Amygdala (tissue), 56 donors: ENCODE data around the gene DHX16.
"Not testable (repeated sequence)": the region's sequence is repeated elsewhere in the genome, so short reads cannot be mapped to it uniquely, and the experiment has no call there.

Experiments used
- DNase-seq, 56 donors: peaks; one replicate each; lab custom pipeline; 2025; lab: John Stamatoyannopoulos, UW

DHX16 gene

DNA sequence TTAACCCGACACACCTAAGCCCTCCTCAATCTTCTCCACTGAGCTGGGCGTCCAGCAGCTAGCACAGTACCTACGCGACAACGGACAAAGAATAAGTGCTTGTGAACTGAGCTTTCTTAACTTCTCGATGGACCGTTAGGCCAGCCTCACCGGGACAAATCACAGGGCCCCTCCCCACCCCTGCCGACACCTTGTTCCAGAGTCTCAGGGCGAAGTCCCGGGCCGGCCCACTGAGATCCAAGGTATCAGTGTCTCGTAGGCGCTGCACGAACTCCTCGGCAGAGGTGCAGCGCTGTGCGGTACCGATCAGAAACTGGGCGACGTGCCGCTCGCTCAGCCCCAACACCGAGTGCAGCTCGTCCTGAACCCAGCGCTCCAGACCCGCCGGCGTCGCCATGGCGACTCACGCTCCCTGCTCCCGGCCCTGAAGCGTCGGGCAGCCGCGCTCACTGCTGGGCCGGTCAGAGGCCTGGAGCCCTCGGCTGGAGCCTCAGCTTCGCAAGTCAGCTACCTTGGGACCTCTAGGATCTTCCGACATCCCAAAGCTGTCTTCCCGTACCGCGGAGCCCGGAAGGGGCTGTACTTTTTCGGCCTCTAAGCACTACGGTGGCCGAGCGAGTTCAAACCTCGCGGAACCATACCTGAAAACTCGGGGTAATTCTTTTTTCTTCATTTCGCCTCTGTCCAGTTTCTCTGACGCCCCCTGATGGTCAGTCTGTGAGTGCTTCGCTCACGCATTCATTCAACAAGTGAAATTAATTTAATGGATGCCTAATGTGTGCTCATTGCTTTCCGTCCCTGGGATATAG, at the start of gene DHX16:
Gene DHX16 (minus strand): TSS at position 562 of the 809 bp plus-strand sequence. CDS start 165 bp downstream, at position 397.
- peak in 55 of 56 donors; percentile 34 to 95 (median 79) for DNase-seq

DNA sequence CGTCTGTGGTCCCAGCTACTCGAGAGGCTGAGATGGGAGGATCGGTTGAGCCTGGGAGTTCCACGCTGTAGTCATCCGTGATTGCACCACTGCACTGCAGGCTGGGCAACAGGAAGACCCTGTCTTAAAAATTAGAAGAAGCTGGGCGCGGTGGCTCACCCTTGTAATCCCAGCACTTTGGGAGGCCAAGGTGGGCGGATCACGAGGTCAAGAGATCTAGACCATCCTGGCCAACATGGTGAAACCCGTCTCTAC, 49.1 kb upstream of the DHX16 start:
- DNase-seq, result not testable (repeated sequence)

DNA sequence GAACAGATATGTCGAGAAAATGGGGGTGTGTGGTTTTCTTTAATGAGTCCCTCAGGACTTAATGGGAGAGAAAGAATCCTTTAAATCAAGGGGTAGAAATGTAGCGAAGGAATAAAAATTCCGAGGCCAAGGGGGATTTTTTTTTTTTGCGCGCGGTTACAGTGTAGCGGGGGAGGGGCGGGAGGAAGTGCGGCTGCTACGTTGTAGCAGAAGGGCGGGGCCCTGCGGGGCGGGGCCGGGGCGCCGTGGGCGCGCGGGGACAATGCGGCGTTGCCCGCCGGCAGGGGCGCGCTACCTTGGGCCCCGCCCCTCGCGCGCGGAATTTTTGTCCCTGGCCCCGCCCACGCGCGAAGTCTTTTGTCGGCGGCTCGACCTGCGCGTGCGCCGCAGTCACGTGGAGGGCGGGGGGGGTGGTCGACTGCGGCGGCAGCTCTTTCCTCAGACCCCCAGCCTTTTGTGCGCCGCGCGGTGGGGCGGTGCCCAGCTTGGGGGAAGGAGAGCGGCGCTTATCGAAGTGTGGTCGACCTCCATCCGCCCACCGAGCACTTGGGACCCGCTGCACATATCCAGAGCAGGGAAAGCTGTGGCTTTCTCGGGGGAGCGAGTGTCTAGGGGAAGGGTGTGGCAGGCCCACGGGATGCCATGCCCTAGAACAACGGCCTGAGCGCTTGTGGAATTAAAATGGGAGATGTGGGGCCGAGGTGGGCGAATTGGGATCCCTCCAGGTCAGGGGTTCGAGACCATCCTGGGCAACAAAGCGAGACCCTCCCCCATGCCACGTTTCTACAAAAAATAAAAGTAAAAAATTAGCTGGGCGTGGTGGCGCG, 48.6 kb upstream of the DHX16 start:
- peak in 54 of 56 donors; percentile 25 to 89 (median 77) for DNase-seq

DNA sequence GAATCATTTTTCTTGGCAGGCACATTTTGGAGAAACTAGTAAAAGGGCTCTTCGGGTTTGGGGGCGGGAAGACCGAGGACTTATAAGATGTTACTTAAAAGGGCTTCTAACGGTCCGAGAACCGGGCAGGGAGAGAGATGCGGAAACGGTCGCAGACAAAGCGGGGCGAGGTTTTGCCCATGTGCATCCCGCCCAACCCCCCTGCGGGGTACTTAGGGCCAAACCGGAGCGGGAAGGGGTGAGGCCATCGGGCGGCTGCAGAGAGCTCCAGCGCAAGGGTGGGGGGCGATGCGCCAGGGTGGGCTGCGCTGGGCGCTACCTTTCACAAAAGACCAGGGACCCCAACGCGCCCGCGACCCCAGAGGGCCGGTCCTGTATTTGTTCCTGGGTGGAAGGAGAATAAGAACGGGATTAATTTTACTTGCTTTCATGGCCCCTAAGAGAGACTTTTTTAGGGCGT, 48.0 kb upstream of the DHX16 start:
- DNase-seq, result peak in 32 of 56 donors; percentile 6 to 59 (median 32)

DNA sequence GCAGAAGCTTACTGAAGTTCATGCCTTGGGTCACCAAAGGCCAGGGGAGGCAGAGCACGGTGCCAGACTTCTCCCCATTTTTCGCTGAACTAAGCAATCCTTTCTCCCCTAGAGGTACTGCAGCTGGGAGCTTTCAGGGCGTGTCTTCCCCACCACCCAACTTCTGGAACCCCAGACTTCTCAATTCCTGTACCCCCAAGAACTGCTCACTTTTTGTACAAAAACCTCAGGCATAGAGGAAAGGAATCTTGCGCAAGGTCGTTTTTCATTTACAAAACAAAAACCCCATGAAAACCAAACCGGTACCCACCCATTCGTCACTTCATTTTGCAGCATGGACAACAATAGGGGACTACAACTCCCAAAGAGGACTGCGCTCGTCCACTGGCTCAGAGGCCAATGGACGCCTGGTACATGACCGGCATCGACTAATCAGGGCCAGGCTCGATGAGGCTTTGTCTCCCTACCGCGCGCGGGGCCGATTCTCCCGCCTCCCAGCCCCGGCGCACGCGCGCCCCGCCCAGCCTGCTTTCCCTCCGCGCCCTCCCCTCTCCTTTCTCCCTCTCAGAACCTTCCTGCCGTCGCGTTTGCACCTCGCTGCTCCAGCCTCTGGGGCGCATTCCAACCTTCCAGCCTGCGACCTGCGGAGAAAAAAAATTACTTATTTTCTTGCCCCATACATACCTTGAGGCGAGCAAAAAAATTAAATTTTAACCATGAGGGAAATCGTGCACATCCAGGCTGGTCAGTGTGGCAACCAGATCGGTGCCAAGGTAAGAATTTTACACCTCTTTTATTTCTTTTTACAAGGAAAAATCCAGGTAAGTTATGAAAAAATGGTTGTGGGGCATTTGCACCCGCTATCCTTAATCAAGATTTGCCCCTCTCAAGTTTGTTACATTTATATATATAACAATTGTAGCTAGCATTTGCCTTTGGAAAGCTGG, 47.3 kb upstream of the DHX16 start, which contains the start of gene TUBB:
Gene TUBB (plus strand): TSS at position 562 of the 947 bp plus-strand sequence. CDS start 155 bp downstream, at position 717.
- DNase-seq, result peak; percentile 53 to 99 (median 96)

DNA sequence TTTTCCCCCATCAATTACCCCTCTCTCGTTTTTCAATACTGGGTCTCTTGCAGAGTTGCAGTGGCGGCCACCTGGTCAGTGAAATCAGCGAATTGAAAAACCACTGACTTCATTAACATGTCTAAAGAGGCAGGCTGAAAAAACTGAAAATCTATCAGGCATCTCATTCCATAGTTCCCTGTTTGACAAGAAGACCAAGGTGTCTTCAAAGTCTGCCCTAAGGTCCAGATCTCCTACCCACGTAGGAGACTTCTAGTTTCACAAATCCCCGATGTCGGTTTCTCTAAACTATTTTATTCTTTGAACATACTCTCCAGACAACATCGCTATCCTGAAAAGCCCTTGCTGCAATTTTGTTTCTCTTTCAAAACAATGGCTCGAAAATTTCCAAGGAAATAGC, 46.5 kb upstream of the DHX16 start:
- no peak for DNase-seq

DNA sequence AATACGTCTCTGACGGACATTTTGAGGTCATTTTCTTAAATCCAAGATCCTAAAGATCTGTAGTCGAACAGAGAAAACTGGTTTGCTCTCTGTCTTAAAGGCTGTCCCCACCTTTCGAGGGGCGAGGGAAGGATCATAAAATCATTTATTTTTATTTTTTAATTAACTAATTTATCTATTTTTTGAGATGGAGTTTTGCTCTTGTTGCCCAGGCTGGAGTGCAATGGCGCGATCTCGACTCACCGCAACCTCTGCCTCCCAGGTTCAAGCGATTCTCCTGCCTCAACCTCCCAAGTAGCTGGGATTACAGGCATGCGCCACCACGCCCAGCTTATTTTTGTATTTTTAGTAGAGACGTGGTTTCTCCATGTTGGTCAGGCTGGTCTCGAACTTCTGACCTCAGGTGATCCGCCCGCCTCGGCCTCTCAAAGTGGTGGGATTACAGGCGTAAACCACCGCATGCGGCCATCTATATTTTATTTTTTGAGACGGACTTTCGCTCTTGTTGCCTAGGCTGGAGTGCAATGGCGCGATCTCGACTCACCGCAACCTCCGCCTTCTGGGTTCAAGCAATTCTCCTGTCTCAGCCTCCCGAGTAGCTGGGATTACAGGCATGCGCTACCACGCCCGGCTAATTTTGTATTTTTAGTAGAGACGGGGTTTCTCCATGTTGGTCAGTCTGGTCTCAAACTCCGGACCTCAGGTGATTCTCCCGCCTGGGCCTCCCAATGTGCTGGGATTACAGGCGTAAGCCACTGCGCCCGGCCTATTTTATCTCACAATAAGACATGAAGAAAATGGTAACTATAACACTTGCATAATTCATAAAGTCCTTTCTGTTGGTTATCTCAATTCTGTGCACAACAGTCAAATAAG, 45.3 kb upstream of the DHX16 start:
- not testable (repeated sequence) for DNase-seq

DNA sequence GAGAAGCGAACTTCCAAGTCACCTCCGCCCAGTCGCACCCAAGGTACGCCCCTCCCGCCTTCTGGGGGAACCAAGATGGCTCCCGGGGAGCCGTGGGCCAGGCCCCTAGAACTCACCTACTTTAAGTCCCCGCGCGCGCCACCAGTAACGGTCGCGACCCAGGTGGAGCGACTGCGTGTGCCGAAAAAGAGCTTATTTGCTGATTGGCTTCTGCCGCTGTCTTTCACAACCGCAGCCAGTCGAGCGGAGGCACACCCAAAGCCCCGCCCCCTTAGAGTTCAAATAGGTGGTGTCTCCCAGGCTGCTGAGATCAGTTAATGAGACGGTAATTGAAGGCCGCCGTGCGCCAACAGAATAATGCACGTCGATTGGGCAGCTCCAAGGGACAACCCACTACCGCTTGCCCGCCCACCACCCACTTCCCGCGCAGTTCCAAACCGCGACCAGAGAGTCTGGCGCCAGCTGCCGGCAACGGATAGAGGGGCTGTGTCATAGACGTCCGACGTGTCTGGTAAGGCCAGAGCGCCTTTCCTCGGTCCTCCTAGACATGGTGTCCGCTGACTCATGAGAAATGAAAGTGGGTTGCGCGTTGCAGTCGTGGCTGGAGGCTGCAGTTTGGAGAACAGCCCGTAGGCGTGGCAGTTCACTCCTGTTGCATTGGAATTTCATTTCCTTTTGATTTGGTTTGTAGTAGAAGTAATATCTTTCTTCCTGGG, 44.5 kb upstream of the DHX16 start, which contains the start of gene MDC1:
Gene MDC1 (minus strand): TSS at position 153 of the 716 bp plus-strand sequence. CDS start 2,106 bp downstream, outside the sequence.
- peak; percentile 41 to 100 (median 99) for DNase-seq

DNA sequence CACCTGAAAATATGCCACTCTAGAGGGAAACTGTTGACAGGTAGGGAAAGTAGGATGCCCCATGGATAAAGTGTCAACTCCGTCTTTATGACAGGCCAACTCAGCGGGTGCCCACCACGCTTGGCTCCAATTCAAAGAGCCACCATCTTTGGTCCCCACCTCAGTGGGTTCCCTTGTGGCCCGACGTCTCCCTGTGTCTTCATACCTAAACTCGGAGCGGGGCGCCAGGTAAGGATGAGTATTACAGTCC, 44.0 kb upstream of the DHX16 start:
- DNase-seq, result no peak

DNA sequence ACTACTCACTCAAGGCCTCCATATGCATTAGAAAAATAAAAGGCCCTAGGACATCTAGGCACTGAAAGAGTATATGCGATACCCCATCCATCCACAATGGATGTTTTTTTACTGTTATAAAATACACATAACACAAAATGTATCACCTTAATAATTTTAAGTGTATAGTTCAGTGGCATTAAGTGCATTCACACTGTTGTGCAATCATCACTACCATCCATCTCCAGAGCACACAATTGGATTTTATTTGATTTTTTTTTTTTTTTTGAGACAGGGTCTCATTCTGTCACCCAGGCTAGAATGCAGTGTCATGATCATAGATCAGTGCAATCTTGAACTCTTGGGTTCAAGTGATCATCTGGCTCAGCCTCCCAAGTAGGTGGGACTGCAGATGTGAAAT, 41.5 kb upstream of the DHX16 start:
- no peak for DNase-seq

DNA sequence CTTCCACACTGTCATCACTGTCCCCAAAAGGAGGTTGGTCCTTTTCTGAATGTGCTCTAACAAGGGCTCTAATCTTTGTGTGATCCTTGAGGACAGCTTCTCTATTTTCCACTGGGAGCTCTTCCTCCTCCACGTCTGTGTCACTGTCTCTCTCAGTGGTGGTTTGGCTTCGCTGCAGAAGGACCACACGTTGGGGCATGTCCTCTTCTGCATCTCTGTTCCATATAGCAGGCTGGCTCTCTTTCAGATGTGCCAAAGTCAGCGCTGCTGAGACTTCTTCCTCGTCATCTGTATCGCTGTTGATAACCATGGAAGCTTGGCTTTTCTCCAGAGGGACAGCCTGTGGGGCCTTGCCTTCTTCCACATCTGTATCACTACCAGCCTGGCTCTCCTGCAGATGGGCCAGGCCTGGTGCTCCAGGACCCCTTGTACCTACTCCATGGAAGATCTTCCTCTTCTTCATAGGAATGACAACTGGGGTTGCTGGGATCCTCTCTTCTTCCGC, 39.7 kb upstream of the DHX16 start:
- DNase-seq, result no peak

DNA sequence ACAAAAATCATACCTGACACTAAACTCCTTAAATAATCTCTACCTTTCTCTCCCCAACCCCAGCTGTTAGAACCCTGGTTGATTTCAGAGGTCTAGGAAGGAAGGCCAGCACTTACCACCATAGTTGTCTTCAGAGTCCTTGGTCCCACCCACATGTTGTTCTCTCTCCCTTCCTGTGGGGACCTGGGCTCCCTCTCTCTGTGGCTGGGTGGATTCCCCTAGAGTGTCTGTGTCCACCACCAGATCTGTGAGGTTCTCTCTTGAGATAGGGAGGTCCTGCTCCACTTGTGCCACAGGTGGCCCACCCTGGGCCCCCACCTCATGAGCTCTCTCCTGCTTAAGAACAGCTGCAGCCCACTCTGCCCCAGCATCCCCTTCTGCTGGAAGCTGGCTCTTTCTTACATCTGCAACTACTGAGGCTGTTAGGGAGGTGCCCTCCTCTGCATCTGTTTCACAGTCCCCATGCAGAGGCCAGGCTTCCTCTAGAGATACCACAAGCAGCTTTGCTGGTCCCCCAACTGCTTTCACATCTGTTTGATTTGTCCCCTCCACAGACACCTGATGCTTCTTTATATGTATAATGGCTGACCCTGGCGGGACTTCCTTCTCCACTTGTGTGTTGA, 39.1 kb upstream of the DHX16 start:
- DNase-seq, result no peak

DNA sequence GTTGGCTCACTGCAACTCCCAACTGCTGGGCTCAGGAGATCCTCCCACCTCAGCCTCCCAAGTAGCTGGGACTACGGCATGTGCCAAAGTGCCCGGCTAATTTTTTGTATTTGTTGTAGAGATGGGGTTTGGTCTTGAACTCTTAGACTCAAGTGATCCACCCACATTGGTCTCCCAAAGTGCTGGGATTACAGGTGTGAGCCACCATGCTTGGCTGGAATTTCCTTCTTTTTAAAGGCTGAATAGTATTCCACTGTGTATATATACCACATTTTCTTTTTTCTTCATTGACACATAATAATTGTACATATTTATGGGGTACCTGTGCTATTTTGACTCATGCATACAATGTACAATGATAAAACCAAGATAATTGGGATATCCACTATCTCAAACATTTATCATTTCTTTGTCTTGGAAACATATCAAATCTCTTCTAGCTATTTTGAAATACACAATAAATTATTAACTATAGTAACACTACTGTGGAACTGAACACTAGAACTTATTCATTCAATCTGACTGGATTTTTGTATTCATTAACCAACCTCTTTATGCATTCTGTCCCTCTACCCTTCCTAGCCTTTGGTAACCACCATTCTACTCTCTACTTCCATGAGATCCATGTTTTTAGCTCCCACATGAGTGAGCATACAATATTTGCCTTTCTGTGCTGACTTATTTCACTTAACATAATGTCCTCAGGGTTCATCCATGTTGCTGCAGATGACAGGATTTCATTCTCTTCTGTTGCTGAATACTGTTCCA, 36.5 kb upstream of the DHX16 start:
- no peak for DNase-seq

DNA sequence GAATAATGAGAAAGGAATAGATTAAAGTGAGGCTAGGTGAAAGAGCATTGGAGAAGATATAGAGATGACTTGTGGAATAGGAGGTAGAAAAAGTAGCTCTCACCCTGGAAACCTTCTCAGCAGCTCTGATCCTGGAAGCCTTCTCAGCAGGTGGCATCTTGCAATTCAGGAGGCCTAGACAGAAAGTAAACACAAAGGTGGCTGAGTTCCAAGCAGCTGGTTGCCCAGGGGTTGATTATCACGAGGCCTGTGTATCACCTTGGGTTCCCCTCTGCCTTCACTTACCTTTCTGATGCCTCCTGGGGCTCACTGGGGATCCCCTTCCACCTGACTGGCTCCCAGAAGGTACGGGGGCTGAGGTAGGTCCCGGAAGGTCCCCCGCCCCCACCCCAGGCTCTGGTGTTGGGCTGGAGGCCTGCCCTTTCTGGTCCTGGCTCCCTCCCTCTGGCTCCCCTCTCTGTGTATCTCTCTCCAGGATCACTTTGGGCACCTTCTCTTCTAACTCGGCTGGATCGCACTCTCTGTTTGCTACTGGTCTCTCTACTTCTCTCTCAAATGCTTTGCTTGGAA, 34.6 kb upstream of the DHX16 start:
- DNase-seq, result no peak

DNA sequence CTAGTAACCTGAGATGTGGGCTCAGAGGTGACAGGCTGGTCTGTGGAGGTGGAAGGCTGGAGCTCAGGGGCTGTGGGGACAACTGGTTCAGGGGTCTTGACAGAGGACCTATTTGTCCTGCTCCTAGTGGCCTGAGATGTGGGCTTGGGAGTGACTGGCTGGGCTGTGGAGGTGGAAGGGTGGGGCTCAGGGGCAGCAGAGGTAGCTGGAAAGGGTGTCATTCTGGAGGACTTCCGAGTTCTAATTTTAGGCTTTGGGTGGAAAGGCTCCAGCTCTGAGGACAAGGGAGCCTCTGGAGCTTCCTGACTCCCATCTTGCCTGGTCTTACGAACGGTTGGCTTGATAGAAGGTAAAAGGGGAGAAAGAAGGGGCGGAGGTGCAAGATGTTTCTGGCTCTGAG, 32.8 kb upstream of the DHX16 start:
- DNase-seq, result no peak

DNA sequence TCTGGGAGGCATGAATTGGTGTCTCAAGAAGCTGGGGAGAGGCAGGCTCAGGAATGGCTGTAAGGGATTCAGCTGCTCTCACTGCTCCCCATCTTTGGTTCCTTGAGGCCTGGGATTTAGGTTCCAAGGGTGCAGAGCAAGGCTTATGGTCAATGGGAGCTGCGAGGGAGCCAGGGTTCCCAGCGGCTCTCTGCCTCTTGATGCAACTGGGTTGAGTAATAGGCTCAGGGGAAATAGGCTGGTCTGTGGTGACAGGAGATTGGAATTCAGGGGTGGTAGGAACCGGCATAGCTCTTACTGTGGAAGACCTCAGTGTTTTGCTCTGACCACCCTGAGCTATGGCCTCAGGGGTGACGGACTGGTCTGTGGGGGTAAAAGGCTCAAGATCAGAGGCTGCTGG, 31.0 kb upstream of the DHX16 start:
- DNase-seq, result no peak

DNA sequence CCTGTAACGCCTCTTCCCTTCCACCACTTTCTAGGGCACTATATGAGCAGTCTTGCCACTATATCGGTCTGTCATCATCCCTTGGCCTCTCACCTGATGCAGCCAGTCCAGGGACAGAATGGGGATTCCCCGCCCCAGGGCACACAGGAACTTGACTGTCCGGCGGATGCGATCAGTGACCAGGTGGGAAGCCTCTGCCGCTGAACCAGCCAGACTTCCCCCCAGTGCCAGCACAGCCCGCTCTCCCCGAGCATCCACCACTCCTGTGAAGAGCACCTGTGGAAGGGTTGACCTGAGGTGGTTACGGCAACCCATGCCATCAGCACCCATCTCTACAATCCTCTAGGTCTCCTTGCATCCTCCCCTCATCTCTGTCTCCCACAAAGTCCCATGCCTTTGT, 30.2 kb upstream of the DHX16 start:
- DNase-seq, result no peak
